ENCODE data around the gene FAM184B.

FAM184B gene

GRCh38 chr4:17773135-17773698, 8.2 kb downstream of the FAM184B start:
- DNase-seq (ENCODE audit: low spot score): no peak

- DNase-seq (ENCODE audit: low spot score): no peak
Observed at GRCh38 chr4:17771284-17771908, 10.0 kb downstream of the FAM184B start.

- no peak for DNase-seq (ENCODE audit: low spot score)
Observed at GRCh38 chr4:17770845-17771244, 10.6 kb downstream of the FAM184B start.

- no peak for DNase-seq (ENCODE audit: low spot score)
Observed at GRCh38 chr4:17769406-17770174, 11.8 kb downstream of the FAM184B start.

GRCh38 chr4:17766826-17767458, 14.5 kb downstream of the FAM184B start:
- DNase-seq (ENCODE audit: low spot score): no peak

- DNase-seq (ENCODE audit: low spot score): no peak
Observed at GRCh38 chr4:17765514-17766286, 15.7 kb downstream of the FAM184B start.

- DNase-seq (ENCODE audit: low spot score): no peak
Observed at GRCh38 chr4:17763931-17764330, 17.5 kb downstream of the FAM184B start.

GRCh38 chr4:17763416-17763815, 18.0 kb downstream of the FAM184B start:
- DNase-seq (ENCODE audit: low spot score): no peak

- no peak for DNase-seq (ENCODE audit: low spot score)
Observed at GRCh38 chr4:17762726-17763125, 18.7 kb downstream of the FAM184B start.

- DNase-seq (ENCODE audit: low spot score): no peak
Observed at GRCh38 chr4:17761062-17761461, 20.4 kb downstream of the FAM184B start.

GRCh38 chr4:17760626-17761025, 20.8 kb downstream of the FAM184B start:
- no peak for DNase-seq (ENCODE audit: low spot score)

GRCh38 chr4:17758485-17758884, 22.9 kb downstream of the FAM184B start:
- no peak for DNase-seq (ENCODE audit: low spot score)

GRCh38 chr4:17757621-17758020, 23.8 kb downstream of the FAM184B start:
- DNase-seq (ENCODE audit: low spot score): no peak

GRCh38 chr4:17753646-17754045, 27.8 kb downstream of the FAM184B start:
- DNase-seq (ENCODE audit: low spot score): no peak

GRCh38 chr4:17740702-17741101, 40.7 kb downstream of the FAM184B start:
- DNase-seq (ENCODE audit: low spot score): no peak

GRCh38 chr4:17736484-17736883, 44.9 kb downstream of the FAM184B start:
- no peak for DNase-seq (ENCODE audit: low spot score)

GRCh38 chr4:17726911-17727310, 54.5 kb downstream of the FAM184B start:
- no peak for DNase-seq (ENCODE audit: low spot score)

GRCh38 chr4:17723648-17724047, 57.8 kb downstream of the FAM184B start:
- DNase-seq (ENCODE audit: low spot score): no peak

GRCh38 chr4:17722356-17722700, 59.1 kb downstream of the FAM184B start:
- no peak for DNase-seq (ENCODE audit: low spot score)

GRCh38 chr4:17721496-17722355, 59.7 kb downstream of the FAM184B start:
- no peak for DNase-seq (ENCODE audit: low spot score)

- DNase-seq (ENCODE audit: low spot score): no peak
Observed at GRCh38 chr4:17719106-17719505, 62.3 kb downstream of the FAM184B start.
